Non-pigmented ciliary epithelial cell (primary cell): Measurements from ENCODE around the gene TPP1.

Source experiments
- DNase-seq: peaks from one replicate; pipeline ENCODE4 v3.0.0-alpha.2; 2010; ENCODE audit warnings: low read depth

The TPP1 gene

DNA sequence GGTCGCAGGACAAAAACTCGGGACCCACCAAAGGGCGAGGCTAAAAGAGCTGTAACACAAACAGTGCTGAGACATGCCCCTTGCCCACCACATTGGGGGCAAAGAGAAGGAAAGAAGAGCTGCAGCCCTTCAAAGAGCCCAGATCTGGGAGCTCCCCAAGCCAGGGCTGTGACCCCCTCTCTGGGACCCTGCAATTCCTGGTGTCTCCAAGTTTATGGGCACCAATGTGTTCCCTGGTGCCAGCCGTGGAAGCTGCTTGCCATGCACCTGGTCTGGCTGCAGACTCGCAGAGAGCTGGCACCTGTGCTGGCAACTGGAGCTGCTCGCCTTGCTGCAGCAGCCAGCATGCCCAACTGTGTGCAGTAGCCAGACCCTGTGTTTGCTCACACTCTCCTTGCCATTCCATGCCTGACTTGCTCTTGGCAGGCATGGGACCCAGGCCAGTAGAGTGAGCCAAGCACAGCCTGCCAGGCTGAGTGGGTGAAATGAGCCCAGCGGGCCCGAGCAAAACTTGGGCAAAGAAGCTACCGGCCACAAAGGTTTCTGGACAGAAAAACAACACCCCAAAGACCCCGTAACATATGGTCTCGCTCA, 31.8 kb downstream of the TPP1 start:
- no peak for DNase-seq

DNA sequence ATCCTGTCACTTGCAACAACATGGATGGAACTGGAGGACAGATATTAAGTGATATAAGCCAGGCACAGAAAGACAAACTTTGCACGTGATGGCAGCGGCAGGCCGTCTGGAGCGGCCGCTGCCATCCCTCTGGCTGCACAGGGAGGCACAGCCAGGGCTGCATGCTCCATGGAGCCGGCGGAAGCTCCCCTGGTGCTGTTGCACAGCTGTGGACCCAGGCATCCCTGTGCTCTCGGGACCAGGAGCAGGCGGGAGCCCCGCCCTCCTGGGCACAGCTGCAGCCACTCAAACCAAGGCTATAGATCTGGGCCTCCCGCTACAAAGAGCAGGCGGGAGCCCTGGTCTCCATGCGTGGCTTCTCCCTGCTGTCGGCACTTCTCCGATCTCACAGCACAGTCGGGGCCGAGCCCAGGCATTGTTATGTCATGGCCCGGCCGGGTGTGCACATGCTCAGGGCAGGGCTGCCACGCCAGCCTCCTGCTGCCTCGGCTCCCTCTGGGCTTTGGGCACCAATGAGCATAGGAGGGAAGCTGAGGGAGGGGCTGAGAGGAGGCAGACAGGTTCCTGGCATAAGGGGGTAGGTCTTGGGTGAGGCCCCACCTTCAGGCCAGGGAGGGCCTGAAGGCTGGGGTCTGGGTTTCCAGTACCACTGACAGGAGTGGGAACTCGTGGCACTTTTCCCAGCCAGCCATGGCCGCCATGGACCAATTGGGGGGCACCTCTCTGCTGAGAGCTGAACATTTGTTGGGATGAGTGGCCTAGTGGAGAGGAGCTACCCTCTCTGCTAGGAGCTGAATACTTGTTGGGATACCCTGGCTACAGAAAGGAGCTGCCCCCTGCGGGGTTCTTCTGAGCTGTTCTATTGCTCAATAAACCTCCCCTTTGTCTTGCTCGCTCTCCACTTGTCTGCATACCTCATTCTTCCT, 32.5 kb downstream of the TPP1 start:
- DNase-seq, result no peak

DNA sequence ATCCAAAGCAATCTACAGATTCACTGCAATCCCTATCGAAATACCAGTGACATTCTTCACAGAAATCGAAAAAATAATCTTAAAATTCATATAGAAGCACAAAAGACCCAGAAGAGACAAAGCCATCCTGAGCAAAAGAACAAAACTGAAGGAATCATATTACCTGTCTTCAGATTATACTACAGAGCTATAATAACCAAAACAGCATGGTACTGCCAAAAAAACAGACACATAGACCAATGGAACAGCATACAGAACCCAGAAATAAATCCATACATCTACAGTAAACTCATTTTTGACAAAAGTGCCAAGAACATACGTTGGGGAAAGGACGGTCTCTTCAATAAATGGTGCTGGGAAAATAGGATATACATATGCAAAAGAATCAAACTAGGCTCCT, 34.7 kb downstream of the TPP1 start:
- DNase-seq, result no peak

DNA sequence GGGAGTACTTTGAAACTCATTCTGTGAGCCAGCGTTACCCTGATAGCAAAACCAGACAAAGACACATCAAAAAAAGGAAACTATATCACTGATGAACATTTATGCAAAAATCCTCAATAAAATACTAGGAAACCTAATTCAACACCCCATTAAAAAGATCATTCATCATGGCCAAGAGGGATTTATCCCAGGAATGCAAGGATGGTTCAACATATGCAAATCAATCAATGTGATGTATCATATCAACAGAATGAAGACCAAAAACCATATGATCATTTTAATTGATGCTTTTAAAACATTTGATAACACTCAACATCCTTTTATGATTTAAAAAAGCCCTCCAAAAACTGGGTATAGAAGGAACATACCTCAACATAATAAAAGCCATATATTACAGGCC, 35.6 kb downstream of the TPP1 start:
- DNase-seq, result no peak

DNA sequence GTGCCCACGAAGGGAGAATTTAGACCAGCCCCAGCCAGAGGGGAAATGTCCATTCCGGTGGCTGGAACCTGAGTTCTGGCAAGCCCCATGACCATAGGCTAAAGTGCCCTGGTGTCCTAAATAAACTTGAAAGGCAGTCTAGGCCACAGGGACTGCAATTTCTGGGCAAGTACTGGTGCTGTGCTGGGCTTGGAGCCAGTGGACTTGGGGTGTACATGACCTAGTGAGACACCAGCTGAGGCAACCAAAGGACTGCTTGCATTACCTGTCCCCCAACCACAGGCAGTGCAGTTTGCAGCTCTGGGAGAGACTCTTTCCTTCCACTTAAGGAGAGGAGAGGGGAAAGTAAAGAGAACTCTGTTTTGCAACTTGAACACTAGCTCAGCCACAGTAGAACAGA, 39.5 kb downstream of the TPP1 start:
- no peak for DNase-seq

DNA sequence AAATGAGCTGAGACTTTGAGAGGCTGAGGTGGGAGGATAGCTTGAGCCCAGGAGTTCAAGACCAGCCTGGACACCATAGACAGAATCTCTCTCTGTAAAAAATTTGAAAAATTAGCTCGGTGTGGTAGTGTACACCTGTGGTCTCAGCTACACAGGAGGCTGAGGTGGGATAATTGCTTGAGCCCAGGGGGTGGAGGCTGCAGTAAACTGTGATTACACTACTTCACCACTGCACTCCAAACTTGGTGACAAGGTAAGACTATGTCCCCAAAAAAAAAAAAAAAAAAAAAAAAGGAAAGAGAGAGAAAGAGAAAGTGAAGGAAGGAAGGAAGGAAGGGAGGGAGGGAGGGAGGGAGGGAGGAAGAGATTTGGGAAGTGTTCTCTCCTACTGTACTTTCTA, 41.1 kb downstream of the TPP1 start:
- no peak for DNase-seq

DNA sequence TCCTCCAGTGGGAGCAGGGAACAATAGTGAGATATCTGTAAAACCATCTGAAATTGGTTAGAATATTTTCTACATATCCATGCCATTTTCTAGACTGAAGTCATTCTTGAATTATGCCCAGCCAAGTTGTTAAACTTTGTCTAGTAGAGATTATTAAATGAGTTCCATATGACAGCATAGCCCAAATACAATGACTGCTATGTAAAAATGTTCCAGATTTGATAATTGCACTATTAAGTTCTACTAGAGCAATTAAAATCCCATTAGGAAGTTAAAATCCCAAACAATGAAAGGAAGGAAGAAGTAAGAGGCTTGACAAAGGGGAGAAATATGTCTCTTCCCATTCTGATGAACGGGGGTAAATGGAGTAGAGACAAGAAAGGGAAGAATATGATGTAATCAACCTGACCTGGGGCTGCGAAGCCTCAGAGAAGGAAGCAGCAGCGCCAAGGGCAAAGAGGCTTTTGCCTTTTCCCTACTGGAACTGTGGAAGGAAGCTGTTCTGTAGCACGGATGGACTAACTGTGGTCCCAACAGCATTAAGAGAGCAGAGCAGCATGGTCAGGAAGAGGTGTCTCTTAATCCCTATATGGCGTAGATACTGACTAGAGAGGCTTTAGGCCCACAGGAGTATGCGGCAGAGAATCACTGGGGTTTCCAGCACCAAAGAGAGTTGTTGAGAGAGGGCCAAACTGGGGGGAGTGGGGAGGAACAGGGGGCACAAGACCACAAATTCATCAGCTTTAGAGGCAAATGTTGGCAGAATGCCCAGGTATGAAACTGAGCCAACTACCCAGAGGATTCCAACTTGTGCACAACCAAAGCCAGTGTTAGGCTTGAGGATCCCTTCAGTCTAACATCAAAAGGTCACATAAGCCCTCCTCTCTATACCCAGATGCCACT, 42.5 kb downstream of the TPP1 start:
- DNase-seq, result peak; percentile 11

DNA sequence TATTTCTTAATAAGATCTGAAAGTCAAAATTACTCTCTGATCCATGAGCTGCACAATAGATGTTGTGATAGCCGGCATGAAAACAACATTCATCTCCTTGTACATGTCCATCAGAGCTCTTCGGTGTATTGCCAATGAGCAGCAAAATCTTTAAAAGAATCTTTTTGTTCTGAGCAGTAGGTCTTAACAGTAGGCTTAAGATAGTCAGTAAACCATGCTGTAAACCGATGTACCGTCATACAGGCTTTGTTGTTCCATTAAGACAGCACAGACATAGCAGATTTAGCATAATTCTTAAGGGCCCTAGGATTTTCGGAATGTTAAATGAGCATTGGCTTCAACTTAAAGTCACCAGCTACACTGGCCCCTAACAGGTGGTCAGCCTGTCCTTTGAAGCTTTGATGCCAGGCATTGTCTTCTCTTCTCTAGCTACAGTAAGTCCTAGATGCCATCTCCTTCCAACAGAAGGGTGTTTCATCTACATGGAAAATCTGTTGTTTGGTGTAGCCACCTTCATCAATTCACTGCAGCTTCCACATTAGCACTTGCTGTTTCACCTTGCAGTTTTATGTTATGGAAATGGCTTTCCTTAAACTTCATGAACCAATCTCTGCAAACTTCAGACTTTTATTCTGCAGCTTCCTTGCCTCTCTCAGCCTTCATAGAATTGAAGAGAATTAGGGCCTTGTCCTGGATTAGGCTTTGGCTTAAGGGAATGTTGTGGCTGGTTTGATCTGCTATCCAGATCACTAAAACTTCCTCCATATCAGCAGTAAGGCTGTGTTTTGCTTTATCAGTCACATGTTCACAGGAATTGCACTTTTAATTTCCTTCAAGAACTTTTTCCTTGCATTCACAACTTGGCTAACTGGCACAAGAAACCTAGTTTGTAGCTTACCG, 44.2 kb downstream of the TPP1 start:
- no peak for DNase-seq

DNA sequence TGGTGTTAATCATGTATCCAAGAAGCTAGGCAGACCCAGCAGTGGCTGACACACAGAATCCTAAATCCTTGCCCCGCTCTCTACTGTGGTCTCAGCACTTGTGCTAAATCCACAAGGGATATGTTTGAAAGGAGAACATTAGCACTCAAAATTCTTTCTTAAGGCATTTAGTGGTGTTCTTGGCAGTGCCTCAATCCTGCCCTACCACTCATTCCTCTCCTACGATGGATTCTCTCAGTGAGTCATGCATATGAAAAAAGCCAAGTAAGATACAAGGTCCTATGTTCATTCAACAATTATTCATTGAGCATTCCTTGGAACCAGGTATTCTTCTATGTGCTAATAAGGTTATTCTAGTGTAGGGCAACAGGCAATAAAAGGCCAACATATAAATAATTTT, 47.0 kb downstream of the TPP1 start:
- DNase-seq, result peak; percentile 44

DNA sequence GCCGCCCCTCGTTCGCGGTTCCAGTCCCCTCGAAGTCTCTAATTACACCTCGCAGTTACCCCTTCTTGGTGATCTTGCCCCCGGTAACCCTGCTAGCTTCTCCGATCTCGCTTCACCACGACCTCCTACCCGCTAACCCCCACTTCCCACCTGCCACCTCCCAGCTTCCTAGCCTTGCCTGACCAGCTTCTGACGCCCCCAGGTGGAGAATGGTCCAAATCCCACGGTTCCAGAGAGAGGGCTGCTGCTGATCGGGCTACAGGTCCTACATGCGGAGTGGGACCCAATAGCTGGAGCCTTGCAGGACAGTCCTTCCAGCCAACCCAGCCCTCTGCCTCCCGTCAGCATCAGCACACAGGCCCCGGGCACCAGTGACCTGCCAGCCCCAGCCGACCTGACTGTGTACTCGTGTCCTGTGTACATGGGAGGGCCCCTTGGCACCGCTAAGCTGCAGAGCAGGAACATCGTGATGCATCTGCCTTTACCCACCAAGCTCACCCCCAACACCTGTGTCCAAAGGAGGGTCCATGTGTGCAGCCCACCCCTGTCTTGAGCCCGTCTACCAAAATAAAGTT, 47.7 kb downstream of the TPP1 start:
- no peak for DNase-seq

DNA sequence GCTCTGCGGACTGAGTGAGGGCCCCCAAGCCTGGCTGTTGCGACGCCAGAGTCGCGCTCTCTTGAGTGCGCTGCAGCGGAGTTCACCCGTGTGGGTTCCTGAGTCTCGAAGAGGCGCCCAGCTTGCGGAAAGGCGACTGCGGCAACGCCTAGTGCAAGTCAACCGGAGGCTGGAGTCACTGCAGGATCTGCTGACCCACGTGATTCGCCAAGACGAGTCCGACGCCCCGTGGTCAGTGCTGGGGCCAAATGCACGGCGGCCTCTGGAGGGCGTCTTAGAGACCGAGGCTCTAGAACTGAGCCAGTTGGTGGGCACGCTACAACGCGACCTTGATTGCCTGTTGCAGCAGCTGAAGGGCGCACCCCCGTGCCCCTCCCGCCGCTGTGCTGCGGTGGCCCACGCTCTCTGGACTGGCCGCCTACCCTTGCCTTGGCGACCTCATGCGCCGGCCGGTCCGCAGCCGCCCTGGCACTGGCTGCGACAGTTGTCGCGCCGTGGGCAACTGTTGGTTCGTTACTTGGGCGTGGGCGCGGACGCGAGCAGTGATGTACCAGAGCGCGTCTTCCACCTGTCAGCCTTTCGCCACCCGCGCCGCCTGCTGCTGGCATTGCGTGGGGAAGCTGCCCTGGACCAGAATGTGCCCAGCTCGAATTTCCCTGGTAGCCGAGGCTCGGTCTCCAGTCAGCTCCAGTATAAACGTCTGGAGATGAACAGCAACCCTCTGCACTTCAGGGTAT, 48.4 kb downstream of the TPP1 start:
- no peak for DNase-seq

DNA sequence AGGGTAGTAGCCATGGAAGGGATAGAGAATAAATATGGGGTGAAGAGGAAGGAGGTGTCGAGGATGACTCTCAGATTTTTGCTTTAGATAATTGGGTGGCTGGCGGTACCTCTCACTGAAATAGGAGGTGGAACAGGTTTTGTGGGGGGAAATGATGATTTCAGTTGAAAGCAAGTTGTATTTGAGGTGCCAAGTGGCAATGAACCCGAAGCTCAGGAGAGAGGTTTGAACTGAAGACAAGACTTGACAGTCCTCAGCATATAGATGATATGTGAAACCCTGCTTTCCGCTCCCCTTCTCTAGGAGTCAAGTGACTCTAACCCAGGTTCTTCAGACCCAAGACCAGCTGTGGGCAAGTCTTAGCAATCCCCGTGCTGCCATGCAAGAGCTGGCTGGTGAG, 49.5 kb downstream of the TPP1 start:
- no peak for DNase-seq

DNA sequence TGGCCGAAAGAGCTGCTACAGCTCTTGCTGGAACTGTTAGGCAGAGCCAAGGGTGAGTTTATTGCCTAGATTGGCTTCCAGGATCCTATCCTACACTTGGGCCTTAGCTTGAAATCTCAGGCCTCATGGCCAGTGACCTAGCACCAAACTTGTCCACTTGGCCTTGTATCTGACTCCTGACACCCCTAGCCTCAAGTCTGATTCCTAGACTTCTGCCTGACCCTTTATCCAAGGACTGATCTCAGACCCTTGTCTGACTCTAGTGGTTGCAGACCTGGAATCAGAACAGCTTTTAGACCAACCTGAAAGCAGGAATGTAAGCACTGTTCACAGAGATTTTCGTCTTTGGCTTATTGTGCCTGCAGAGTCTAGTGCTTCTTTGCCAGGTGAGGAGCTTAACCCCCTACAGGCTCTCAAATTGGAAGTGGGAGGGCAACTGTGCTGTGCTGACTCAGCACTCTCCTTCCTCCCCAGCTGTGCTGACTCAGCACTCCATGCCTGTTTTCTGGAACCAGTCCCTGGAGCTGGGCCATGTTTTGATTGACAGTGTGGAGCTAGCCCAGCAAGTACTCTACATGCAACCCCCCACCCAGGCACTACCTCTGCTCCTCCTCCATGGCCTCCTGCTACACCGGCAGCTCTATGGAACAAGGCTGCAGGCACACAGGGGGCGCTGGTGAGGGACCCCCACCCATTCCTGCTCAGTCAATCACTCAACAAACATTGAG, 50.9 kb downstream of the TPP1 start:
- DNase-seq, result peak; percentile 38

DNA sequence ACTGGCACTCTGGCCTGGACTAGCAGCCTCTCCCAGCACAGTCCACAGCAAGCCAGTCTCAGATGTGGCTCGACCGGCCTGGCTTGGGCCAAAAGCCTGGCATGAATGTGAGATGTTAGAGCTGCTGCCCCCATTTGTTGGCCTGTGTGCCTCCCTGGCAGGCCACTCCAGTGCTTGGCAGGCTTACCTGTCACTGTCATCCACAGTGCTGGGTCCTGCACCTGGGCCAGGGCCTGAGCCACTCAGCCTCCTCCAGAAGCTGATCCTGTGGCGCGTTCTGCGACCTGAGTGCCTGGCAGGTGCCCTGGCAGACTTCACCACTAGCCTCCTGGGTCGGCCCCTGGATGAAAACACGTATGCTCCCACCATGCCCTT, 51.9 kb downstream of the TPP1 start:
- DNase-seq, result no peak

DNA sequence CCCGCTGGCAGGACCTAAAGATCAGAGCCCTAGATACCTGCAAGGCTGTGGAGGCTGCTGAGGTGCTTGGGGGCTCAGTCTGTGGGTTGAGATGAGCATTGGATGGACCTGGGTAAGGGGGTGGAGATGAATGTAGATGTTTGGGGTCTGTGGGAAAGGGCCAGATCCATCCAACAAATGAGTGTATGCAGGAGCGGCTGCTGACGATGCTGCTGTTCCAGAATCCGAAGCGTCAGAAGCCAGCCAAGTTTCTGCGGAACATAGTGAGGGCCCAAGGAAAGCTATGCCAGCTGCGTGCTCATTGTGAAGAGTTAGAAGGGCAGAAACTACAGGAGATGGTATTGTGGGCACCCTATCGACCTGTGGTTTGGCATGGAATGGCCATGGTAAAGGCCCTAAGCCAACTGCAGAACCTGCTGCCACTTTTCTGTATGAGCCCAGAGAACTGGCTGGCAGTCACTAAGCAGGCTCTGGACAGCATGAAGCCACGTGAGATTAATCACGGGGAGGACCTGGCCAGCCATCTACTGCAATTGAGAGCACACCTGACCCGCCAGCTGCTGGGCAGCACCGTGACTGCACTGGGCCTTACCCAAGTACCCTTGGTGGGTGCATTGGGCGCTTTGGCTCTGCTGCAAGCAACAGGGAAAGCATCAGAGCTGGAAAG, 52.4 kb downstream of the TPP1 start:
- DNase-seq, result no peak

DNA sequence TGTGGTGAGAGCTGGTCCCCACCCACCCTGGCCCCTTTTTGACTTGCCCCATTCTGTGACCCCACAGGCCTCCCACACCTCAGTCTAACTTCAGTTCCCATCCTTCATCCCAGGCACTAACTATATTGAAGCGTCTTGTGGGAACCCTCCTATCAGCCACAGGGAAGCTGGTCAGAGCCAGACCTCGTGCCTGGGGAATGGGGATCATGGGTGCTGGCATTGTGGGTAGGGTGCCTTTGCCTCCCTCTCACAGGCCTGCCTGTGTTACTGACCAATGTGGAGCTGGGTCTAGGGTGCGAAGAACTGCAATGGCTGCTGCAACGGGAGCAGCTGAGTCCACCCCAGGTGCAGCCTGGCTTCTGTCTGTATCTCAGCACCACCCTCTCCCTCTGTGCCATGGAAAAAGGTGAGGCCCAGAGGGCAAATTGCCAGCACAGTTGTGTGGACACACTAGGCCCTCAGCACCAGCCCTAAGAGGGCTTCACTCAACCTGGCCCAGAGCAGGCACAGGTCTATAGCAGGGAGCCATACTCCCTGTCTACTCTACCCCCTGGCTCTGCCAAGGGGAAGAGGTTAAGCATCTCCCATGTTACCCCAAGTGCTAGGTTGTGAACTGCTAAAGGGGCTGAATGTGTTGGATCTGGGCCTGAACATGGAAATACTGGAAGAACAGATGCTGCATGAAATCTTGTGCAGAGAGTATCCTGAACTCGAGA, 53.1 kb downstream of the TPP1 start:
- no peak for DNase-seq

DNA sequence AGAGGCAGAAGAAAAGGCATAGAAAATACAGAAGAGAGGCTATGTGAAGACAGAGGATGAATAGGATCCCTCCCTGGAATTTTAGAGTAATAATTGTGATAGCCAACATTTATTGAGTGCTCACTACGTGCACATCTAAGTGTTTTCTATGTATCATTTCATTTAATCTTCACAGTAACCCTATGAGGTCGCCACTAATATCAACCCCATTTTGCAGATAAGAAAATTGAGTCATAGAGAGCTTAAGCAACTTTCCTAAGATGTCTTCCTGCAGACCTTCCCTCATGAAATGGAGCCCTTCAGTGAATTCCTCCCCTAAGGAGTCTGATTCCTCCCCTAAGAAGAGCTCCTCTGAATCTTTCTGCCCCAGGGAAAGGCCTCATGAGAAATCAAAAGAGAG, 53.9 kb downstream of the TPP1 start:
- no peak for DNase-seq

DNA sequence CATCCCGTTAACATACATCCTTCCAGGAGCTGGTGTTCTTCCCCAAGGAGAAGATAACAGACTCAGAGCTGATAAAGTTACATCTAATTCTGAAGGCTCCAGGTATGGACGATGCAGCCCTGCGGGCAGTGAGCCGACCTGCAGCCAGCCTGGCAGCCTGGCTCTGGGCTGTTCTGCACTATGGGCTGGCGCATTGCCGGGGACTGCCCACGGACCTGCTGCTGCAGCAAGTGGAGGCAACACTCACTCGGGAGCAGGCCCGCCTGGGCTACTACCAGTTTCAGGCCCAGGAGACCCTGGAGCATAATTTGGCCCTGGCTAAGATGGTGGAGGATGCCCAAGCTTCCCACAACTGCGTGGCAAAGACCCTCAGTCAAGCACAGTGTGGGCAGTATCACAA, 55.6 kb downstream of the TPP1 start:
- no peak for DNase-seq

DNA sequence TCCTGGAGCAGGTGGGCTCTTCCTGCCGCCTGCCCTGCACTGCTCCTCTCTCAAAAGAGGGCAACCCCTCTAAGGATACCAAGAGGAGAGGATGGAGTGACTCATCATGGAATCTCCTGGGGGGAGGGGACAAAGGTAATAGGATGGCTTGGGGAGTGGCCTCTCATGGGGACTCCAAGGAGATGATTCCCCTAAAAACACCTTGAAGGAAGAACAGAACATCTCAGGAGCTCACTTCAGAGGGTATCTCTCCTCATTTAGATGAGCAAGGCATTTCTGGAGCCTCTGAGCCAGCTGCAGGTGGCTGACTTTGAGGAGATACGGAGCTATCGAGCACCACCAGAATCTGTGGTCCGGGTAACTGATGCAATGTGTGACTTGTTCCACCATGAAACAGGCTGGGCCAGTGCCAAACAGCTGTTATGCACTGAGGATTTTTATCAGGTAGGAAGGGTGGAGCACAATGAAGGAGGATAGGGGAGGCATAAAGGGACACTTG, 56.1 kb downstream of the TPP1 start:
- no peak for DNase-seq
